Peyer's patch (tissue), 4 donors: Measurements from ENCODE around the gene SPATA3. TPM values are rescaled to one million over a fixed set of nuclear protein-coding genes. Genes with fewer than 3 reads are reported as not detected.

Experiments
- DNase-seq, 3 donors: peaks; one replicate each; pipeline ENCODE4 v3.0.0-alpha.2; 2017 to 2019
- H3K27ac ChIP-seq, 4 donors: fragments of 200-600 bp; sonication (generic); one replicate each; pipeline ENCODE4 v1.5.1; 2016 to 2019
- H3K27me3 ChIP-seq, 2 donors: fragments of 200-600 bp; sonication (generic); one replicate each; pipeline ENCODE4 v1.5.1; 2019
- H3K36me3 ChIP-seq, 3 donors: fragments of 200-600 bp; sonication (generic); one replicate each; pipeline ENCODE4 v1.5.1; 2016 to 2019
- H3K4me1 ChIP-seq, 4 donors: fragments of 200-600 bp; sonication (generic); one replicate each; pipeline ENCODE4 v1.5.1; 2016 to 2019
- H3K4me3 ChIP-seq, 4 donors: fragments of 200-600 bp; sonication (generic); 1 replicate in 3 of 4; 2 replicates in 1 of 4; pipeline ENCODE4 v1.5.1; 2016 to 2019; ENCODE audit warnings: mild to moderate bottlenecking in 1 of 4
- H3K9me3 ChIP-seq, 4 donors: fragments of 200-600 bp; sonication (generic); one replicate each; pipeline ENCODE4 v1.5.1; 2016 to 2019; ENCODE audit warnings: mild to moderate bottlenecking in 1 of 4
- CTCF ChIP-seq, 6 experiments: fragments of 450-650 bp in 4 of 6; fragments of 200-600 bp in 2 of 6; sonication (generic) in 1 of 6; IDR thresholded peaks; one replicate each; pipeline ENCODE4 v1.5.1; 2017 to 2019; ENCODE audit warnings: antibody characterized with exemption in 6 of 6, mild to moderate bottlenecking in 3 of 6, moderate library complexity in 1 of 6
- POLR2A ChIP-seq, 2 donors: fragments of 450-650 bp; IDR thresholded peaks; one replicate each; pipeline ENCODE4 v1.5.1; 2017; ENCODE audit warnings: antibody characterized with exemption in 2 of 2, mild to moderate bottlenecking in 2 of 2, moderate library complexity in 2 of 2
- total RNA-seq, 4 donors: library from RNA; depleted of rRNA; stranded (reverse); fragments of >200 nt; gene quantifications; one replicate each; pipeline ENCODE4 v1.1.0, GENCODE V29; 2016

SPATA3 gene
- total RNA-seq, 4 donors from 2014 or later = not detected

GRCh38 chr2:230981704-230982103 lies 14.2 kb upstream of the SPATA3 start:
- H3K36me3 ChIP-seq = no peaks in the 10 kb centered on the region
- H3K4me1 ChIP-seq = peaks cover 0 to under 1% (median 0%) of the 10 kb centered on the region in 4 donors
- no peaks in the 10 kb centered on the region for H3K9me3 ChIP-seq
- peak overlapping the region in 1 of 4 donors; percentile 20 for H3K27ac ChIP-seq
- H3K27me3 ChIP-seq = no peaks in the 10 kb centered on the region
- TF ChIP-seq CTCF (IDR thresholded peaks at IDR 0.05) (no peak), POLR2A (IDR thresholded peaks at IDR 0.05) (no peak)
- no peak overlapping the region for H3K4me3 ChIP-seq
- DNase-seq = no peak

GRCh38 chr2:230982126-230982525 lies 13.8 kb upstream of the SPATA3 start:
- no peak for DNase-seq
- no peak overlapping the region for H3K4me3 ChIP-seq
- peak overlapping the region in 1 of 4 donors; percentile 20 for H3K27ac ChIP-seq
- H3K9me3 ChIP-seq = no peaks in the 10 kb centered on the region
- TF ChIP-seq CTCF (IDR thresholded peaks at IDR 0.05) = no peak
- TF ChIP-seq POLR2A (IDR thresholded peaks at IDR 0.05) = no peak
- peaks cover 0 to 5% (median 0%) of the 10 kb centered on the region in 4 donors for H3K4me1 ChIP-seq
- no peaks in the 10 kb centered on the region for H3K27me3 ChIP-seq
- no peaks in the 10 kb centered on the region for H3K36me3 ChIP-seq

- peaks cover 0 to 5% (median 0%) of the 10 kb centered on the region in 4 donors for H3K4me1 ChIP-seq
- TF ChIP-seq CTCF (IDR thresholded peaks at IDR 0.05) = no peak
- TF ChIP-seq POLR2A (IDR thresholded peaks at IDR 0.05) = no peak
- DNase-seq = no peak
Observed at GRCh38 chr2:230982528-230982927, 13.4 kb upstream of the SPATA3 start.

GRCh38 chr2:230983566-230983965 lies 12.4 kb upstream of the SPATA3 start:
- Histone ChIP-seq H3K36me3 (no peaks in the 10 kb centered on the region), H3K9me3 (no peaks in the 10 kb centered on the region), H3K27ac (no peak overlapping the region), H3K4me1 (peaks cover 0 to 5% (median 0%) of the 10 kb centered on the region in 4 donors), H3K4me3 (no peak overlapping the region), H3K27me3 (no peaks in the 10 kb centered on the region)
- no peak for DNase-seq
- no peak for TF ChIP-seq CTCF (IDR thresholded peaks at IDR 0.05)
- TF ChIP-seq POLR2A (IDR thresholded peaks at IDR 0.05) = no peak

More at GRCh38 chr2:230982528-230982927, 13.4 kb upstream of the SPATA3 start:
- no peak overlapping the region for H3K4me3 ChIP-seq
- no peaks in the 10 kb centered on the region for H3K36me3 ChIP-seq
- H3K9me3 ChIP-seq = no peaks in the 10 kb centered on the region
- H3K27me3 ChIP-seq = no peaks in the 10 kb centered on the region
- no peak overlapping the region for H3K27ac ChIP-seq

- no peak overlapping the region for H3K4me3 ChIP-seq
- no peaks in the 10 kb centered on the region for H3K9me3 ChIP-seq
- TF ChIP-seq POLR2A (IDR thresholded peaks at IDR 0.05) = no peak
- TF ChIP-seq CTCF (IDR thresholded peaks at IDR 0.05) = no peak
- peaks cover 0 to 5% (median 0%) of the 10 kb centered on the region in 4 donors for H3K4me1 ChIP-seq
- no peaks in the 10 kb centered on the region for H3K36me3 ChIP-seq
- no peak overlapping the region for H3K27ac ChIP-seq
- no peaks in the 10 kb centered on the region for H3K27me3 ChIP-seq
- peak in 1 of 3 donors; percentile 46 for DNase-seq
Observed at GRCh38 chr2:230984393-230985220, 11.3 kb upstream of the SPATA3 start.
